ENCODE data around the gene FOSL2.

Gene FOSL2

DNA sequence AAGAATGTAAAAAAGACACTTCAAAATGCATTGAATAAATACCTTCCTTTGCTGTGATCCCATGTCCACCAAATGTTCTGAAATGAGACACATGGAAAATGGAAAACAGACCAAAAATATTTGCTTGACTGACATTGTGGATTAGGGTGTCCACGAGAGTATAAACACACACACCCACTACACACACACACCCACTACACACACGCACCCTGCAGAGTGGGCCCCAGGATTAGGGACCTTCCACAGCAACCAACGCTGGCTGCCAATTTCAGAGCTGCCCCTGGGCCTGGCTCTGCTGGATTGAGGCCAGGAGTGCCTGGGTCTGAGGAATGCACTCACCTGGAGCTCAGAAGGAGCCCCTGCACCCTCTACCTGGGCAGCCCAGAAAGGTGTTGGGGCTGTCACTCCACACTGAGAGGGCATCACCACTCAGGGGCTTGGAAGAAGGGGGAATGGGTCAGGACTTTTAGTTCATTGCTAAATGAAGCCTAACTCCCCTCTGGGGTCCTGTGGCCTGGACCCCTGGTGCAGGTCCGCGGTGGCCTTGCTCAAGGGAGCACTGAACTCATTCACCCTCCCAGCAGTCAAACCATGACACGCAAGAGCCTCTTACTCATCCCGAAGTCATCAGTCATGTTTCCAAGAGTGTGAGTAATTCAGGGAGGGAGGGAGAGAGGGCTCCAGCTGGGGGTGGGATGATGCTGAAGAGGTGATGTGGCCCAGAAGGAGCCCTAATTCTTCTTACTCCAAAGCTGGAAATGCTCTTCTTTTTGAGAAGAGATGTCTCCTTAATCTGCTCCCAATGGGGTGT is 53.0 kb downstream of the FOSL2 start:
- no peaks in the 10 kb centered on the region for H3K9me3 ChIP-seq (ENCODE audit: control insufficient read depth, low read depth, low read length)
- H3K27ac ChIP-seq (ENCODE audit: low read length) = no peak overlapping the region
- no peak overlapping the region for H3K9ac ChIP-seq (ENCODE audit: low read length)
- H3K4me1 ChIP-seq (ENCODE audit: control insufficient read depth, low read depth, low read length) = no peaks in the 10 kb centered on the region
- no peaks in the 10 kb centered on the region for H3K36me3 ChIP-seq (ENCODE audit: control insufficient read depth, low read depth, low read length)
- no peak overlapping the region for H3K4me3 ChIP-seq (ENCODE audit: low read length)
- no peaks in the 10 kb centered on the region for H3K27me3 ChIP-seq (ENCODE audit: control insufficient read depth, insufficient read depth, low read length)

DNA sequence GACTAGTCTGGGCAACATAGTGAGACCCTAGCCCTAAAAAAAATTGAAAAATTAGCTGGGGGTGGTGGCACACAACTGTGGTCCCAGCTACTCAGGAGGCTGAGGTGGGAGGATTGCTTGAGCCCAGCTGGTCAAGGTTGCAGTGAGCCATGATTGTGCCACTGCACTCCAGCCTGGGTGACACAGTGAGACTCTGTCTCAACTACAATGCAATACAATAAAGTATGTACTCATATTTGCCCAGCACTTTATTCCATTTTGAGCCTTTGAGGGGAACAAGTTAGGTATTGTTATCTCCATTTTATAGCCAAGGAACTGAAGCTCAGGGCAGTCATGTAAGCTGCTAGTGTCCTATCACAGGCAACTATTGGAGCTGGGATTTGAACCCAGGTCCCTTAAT is 53.9 kb downstream of the FOSL2 start:
- Histone ChIP-seq H3K9me3 (ENCODE audit: control insufficient read depth, low read depth, low read length) (no peaks in the 10 kb centered on the region), H3K4me3 (ENCODE audit: low read length) (no peak overlapping the region), H3K9ac (ENCODE audit: low read length) (no peak overlapping the region), H3K27me3 (ENCODE audit: control insufficient read depth, insufficient read depth, low read length) (no peaks in the 10 kb centered on the region), H3K27ac (ENCODE audit: low read length) (no peak overlapping the region), H3K36me3 (ENCODE audit: control insufficient read depth, low read depth, low read length) (no peaks in the 10 kb centered on the region), H3K4me1 (ENCODE audit: control insufficient read depth, low read depth, low read length) (no peaks in the 10 kb centered on the region)

DNA sequence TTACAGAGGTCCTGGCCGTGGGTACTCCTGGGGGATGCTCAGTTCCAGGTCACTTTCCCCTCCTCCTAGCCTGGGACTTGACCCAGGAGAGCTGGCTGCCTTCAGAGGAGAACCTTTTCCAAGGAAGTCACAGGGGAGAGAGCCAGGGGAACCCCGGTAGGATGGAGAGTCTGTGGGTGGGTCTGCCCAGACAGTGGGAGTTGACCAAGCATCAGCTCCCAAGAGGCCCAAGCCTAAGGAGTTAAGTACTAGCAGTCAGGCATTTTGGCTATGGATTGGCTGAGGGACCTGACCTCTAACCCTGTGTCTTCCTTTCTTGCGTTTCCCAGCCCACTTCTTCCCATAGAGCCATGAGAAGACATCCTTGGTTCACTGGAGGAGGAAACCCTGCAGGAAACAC is 54.4 kb downstream of the FOSL2 start:
- Histone ChIP-seq H3K4me1 (ENCODE audit: control insufficient read depth, low read depth, low read length) (no peaks in the 10 kb centered on the region), H3K9me3 (ENCODE audit: control insufficient read depth, low read depth, low read length) (no peaks in the 10 kb centered on the region), H3K36me3 (ENCODE audit: control insufficient read depth, low read depth, low read length) (no peaks in the 10 kb centered on the region), H3K9ac (ENCODE audit: low read length) (no peak overlapping the region), H3K4me3 (ENCODE audit: low read length) (no peak overlapping the region), H3K27me3 (ENCODE audit: control insufficient read depth, insufficient read depth, low read length) (no peaks in the 10 kb centered on the region), H3K27ac (ENCODE audit: low read length) (no peak overlapping the region)

DNA sequence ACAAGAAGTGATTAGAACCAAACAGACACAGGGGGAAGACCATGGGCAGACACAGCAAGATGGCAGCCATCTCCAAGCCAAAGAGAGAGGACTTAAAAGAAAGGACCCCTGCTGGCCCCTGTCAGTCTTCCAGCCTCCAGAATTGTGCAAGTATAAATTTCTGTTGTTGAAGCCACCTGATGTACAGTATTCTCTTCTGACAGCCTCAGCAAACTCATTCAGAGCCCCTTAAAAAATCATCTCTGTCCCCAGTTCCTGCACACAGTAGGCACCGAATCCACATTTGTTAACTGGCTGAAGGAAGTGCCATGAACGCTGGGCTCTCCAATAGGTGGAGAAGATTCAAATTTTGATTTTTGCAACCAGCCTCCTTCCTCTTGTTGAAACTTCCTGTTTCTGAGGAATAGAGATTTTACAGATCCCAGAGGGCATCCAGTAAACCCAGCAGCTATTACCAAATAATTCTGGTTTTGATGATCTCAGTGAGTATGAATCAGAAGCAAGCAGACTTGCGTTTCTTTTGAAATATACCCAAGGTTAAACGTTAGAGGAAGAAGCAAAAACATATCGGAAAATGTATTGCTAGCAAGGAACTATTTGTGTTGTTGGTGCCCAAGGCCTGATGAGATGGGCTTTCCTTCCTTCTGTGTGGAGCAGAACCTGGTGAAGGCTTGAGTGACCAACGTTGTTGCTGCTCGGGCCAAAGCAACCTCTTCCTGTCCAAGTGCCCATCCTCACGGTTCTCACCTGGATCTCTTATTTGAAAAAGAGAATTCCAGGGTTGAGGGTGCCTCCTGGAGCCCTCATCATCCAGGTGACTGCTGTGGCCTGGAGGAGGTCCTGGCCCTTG is 55.5 kb downstream of the FOSL2 start:
- H3K9me3 ChIP-seq (ENCODE audit: control insufficient read depth, low read depth, low read length) = no peaks in the 10 kb centered on the region
- no peaks in the 10 kb centered on the region for H3K4me1 ChIP-seq (ENCODE audit: control insufficient read depth, low read depth, low read length)
- no peaks in the 10 kb centered on the region for H3K27me3 ChIP-seq (ENCODE audit: control insufficient read depth, insufficient read depth, low read length)
- no peak overlapping the region for H3K9ac ChIP-seq (ENCODE audit: low read length)
- no peak overlapping the region for H3K27ac ChIP-seq (ENCODE audit: low read length)
- no peak overlapping the region for H3K4me3 ChIP-seq (ENCODE audit: low read length)
- H3K36me3 ChIP-seq (ENCODE audit: control insufficient read depth, low read depth, low read length) = no peaks in the 10 kb centered on the region

DNA sequence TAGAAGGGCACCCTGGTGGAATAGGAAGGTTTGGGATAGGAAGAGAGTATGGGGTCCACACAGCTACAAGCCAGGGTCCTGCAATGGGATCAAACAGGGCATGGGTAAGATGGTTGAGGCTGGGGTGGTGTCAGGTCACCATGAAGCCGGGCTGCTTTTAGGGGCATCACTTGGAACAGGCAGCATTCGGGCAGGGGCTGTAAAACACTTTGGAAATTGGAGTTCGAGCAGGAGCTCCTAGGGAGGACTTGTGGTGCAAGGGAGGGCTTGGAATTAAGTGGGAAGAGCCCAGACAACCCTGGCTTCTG is 56.1 kb downstream of the FOSL2 start:
- Histone ChIP-seq H3K4me3 (ENCODE audit: low read length) (no peak overlapping the region), H3K27me3 (ENCODE audit: control insufficient read depth, insufficient read depth, low read length) (no peaks in the 10 kb centered on the region), H3K9ac (ENCODE audit: low read length) (no peak overlapping the region), H3K9me3 (ENCODE audit: control insufficient read depth, low read depth, low read length) (no peaks in the 10 kb centered on the region), H3K27ac (ENCODE audit: low read length) (no peak overlapping the region), H3K4me1 (ENCODE audit: control insufficient read depth, low read depth, low read length) (no peaks in the 10 kb centered on the region), H3K36me3 (ENCODE audit: control insufficient read depth, low read depth, low read length) (no peaks in the 10 kb centered on the region)

DNA sequence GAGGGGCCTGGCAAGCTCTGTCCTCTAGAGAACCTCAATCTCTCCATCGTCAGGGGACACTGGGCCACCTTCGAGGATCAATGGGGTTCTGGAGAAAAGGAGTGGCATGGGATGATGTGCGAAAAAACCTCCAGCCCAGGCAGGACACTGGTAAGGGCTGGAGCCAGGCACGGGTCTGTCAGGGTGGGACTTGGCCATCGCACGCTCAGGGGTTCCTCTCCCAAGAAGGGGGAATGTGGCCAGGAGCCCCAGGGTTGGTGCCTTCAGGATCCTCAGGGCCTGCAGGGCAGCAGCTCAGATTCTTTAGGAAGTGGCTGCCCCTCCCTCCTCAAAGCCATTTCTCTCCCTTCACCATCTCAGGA is 56.4 kb downstream of the FOSL2 start:
- Histone ChIP-seq H3K27ac (ENCODE audit: low read length) (no peak overlapping the region), H3K9ac (ENCODE audit: low read length) (no peak overlapping the region)

DNA sequence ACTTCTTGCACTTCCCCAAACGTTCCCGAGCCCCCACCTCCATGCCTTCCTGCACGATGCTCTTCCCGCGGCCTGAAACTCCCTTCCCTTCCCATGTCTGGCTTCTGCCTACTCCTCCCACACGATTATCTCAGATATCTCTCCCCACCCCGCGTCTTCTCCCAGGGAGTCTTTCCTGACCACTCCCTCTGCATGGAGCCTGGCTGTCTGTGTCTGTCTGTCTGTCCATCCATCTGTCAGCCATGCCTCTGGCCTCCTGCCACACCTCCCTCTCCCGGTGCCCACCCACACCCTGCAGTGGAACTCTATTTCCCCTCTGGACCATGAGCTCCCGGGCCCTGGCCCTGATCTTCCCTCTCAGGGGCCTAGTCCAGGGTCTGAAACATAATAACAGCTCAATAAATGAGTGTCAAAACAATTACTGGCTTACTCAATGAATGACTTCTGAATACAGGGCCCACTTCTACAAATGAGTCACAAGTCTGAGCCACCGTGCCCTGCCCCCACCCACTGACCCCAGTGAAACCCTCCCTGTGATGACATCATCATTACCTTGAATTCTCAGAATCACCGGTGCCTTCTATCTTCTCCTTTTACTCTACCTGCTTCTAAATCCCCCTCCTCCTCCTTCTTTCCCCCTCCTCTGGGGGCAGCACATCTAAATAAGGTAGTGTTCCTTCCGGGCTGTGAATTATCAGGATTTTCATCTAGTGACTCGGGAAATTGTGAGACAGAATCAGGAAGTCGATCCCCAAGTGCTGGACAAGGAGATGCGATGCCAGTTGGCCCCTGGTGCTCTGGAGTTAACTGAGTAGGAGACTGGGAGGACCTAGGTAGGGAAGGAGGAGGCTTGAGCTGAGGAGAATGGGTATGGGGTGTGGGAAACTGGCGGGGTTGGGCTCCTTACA is 57.1 kb downstream of the FOSL2 start:
- Histone ChIP-seq H3K27ac (ENCODE audit: low read length) (no peak overlapping the region), H3K9ac (ENCODE audit: low read length) (no peak overlapping the region), H3K4me3 (ENCODE audit: low read length) (no peak overlapping the region), H3K27me3 (ENCODE audit: control insufficient read depth, insufficient read depth, low read length) (no peaks in the 10 kb centered on the region), H3K4me1 (ENCODE audit: control insufficient read depth, low read depth, low read length) (no peaks in the 10 kb centered on the region), H3K9me3 (ENCODE audit: control insufficient read depth, low read depth, low read length) (no peaks in the 10 kb centered on the region), H3K36me3 (ENCODE audit: control insufficient read depth, low read depth, low read length) (no peaks in the 10 kb centered on the region)

More for the DNA sequence above, 56.4 kb downstream of the FOSL2 start:
- Histone ChIP-seq H3K9me3 (ENCODE audit: control insufficient read depth, low read depth, low read length) (no peaks in the 10 kb centered on the region), H3K27me3 (ENCODE audit: control insufficient read depth, insufficient read depth, low read length) (no peaks in the 10 kb centered on the region), H3K4me3 (ENCODE audit: low read length) (no peak overlapping the region), H3K36me3 (ENCODE audit: control insufficient read depth, low read depth, low read length) (no peaks in the 10 kb centered on the region), H3K4me1 (ENCODE audit: control insufficient read depth, low read depth, low read length) (no peaks in the 10 kb centered on the region)

DNA sequence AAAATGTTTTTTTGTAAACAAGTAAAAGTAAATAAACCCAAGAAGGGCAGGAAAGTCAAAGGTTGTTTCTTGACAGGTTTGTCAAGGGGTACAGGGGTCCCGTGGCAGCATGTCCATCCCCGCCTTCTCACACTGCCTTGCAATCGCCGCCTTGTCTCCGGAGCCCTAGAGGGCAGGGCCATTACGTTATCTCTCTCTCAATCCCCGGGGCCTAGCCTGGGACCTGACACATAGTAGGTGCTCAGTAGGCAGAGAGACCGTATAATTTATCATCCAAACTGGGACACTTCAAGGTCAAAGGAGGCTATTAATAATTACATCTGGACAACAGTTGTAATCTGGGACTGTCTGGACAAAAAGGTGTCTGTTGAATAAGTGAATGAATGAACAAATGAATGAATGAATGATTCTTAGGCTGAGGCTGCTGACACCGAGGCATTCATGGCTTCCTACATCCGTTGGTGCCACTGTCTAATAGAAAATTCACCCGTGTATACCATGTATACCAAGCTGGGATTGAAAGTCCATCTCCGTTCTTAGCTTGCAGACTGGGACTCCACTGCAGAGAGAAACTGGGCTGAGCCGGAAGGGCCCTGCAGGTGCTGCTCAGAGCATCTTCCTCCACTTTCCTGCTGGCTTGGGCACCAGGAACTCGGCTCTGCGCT is 58.4 kb downstream of the FOSL2 start:
- no peaks in the 10 kb centered on the region for H3K4me1 ChIP-seq (ENCODE audit: control insufficient read depth, low read depth, low read length)
- no peak overlapping the region for H3K4me3 ChIP-seq (ENCODE audit: low read length)
- no peaks in the 10 kb centered on the region for H3K9me3 ChIP-seq (ENCODE audit: control insufficient read depth, low read depth, low read length)
- no peak overlapping the region for H3K27ac ChIP-seq (ENCODE audit: low read length)
- H3K9ac ChIP-seq (ENCODE audit: low read length) = no peak overlapping the region
- H3K27me3 ChIP-seq (ENCODE audit: control insufficient read depth, insufficient read depth, low read length) = no peaks in the 10 kb centered on the region
- H3K36me3 ChIP-seq (ENCODE audit: control insufficient read depth, low read depth, low read length) = no peaks in the 10 kb centered on the region

DNA sequence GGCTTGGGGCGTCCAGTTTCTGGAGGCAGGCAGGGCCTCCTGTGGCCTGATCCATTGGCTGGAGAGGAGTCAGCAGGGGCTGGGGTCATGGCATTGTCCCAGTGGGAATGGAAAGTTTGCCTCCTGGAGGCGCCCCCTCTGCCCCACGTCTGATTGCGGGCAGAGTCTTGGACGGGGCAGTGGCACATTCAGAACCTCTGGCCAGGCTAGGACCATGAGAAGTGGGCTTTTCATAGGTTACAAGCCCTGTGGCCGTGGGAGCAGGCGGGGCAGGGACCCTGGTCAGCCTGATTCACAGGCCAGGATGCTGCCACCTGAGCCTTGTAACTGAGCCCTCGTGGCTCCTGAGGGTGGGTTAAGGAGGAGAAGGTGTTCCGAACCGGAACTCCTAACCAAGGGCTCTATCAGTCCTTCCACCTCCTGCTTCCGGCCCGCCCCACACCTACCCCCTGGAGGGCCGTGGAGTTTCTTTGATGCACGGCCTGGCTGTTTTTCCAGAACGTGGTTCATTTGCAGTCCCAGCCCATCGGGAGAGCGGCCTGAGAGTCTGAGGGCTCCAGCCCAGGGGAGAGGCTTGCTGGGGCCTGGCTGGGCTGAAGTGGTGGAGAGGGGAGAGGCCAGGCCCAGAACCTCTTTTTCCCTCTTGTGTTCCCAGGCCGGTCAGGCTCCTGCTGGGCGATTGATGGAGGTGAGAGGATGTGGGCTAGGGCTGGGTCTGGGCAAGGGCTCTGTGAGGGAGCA is 59.3 kb downstream of the FOSL2 start:
- Histone ChIP-seq H3K27me3 (ENCODE audit: control insufficient read depth, insufficient read depth, low read length) (no peaks in the 10 kb centered on the region), H3K9me3 (ENCODE audit: control insufficient read depth, low read depth, low read length) (no peaks in the 10 kb centered on the region), H3K36me3 (ENCODE audit: control insufficient read depth, low read depth, low read length) (no peaks in the 10 kb centered on the region), H3K9ac (ENCODE audit: low read length) (no peak overlapping the region), H3K27ac (ENCODE audit: low read length) (no peak overlapping the region), H3K4me3 (ENCODE audit: low read length) (no peak overlapping the region), H3K4me1 (ENCODE audit: control insufficient read depth, low read depth, low read length) (no peaks in the 10 kb centered on the region)

DNA sequence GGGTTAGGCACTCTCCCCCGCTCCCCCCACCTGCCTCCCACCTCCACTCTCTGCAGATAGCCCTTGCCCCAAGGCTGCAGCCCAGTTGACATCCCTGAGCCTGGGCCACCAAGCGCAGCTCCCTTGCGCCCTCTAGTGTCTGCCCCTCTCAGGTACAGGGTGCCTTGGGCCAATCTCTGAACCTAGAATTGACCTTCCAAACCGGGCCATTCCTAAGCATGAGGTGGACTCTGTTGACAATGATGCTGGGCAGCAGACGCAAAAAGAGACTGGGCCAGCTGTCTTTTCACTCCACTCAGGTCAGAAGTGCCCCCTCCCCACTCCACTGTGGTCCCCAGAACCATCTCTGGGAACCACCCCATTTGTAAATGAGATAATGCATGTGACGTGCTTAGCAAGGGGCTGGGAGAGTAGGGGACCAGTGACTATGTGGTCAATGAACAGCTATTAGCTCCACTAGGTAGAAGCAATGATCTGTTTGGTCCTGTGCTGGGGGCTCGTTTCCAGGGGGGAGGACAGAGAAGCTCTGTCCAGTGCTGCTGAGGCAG is 60.0 kb downstream of the FOSL2 start:
- Histone ChIP-seq H3K9ac (ENCODE audit: low read length) (no peak overlapping the region), H3K4me3 (ENCODE audit: low read length) (no peak overlapping the region), H3K4me1 (ENCODE audit: control insufficient read depth, low read depth, low read length) (no peaks in the 10 kb centered on the region), H3K36me3 (ENCODE audit: control insufficient read depth, low read depth, low read length) (no peaks in the 10 kb centered on the region), H3K27ac (ENCODE audit: low read length) (no peak overlapping the region), H3K9me3 (ENCODE audit: control insufficient read depth, low read depth, low read length) (no peaks in the 10 kb centered on the region), H3K27me3 (ENCODE audit: control insufficient read depth, insufficient read depth, low read length) (no peaks in the 10 kb centered on the region)
